Activated naive CD8-positive, alpha-beta T cell treated with anti-CD3 and anti-CD28 coated beads, Interleukin-2, amount 50 U/mL, for 24 hours (primary cell): ENCODE measurements around the gene FAM98C.

Experiments
- ATAC-seq: fragments of 150-1000 bp; cut with Tn5 transposase; one replicate; pipeline ENCODE4 v1.10.0; 2021
- DNase-seq: peaks from one replicate; pipeline ENCODE4 v3.0.0; 2021
- H3K27ac Mint-ChIP-seq: one replicate; pipeline ENCODE4 v1.8.0; 2021; ENCODE audit warnings: mild to moderate bottlenecking, mixed read lengths
- H3K27me3 Mint-ChIP-seq: one replicate; pipeline ENCODE4 v1.8.0; 2021; ENCODE audit warnings: mixed read lengths
- H3K36me3 Mint-ChIP-seq: one replicate; pipeline ENCODE4 v1.8.0; 2021; ENCODE audit warnings: low read depth, mixed read lengths
- H3K4me1 Mint-ChIP-seq: one replicate; pipeline ENCODE4 v1.8.0; 2021; ENCODE audit warnings: mixed read lengths
- H3K4me3 Mint-ChIP-seq: one replicate; pipeline ENCODE4 v1.8.0; 2021; ENCODE audit warnings: mild to moderate bottlenecking, moderate library complexity, mixed read lengths
- H3K9me3 Mint-ChIP-seq: one replicate; pipeline ENCODE4 v1.8.0; 2021; ENCODE audit warnings: mixed read lengths

The FAM98C gene

GRCh38 chr19:38386300-38386970 is 16.5 kb upstream of the FAM98C start:
- Mint-ChIP-seq H3K4me1 (peaks cover 17% of the 10 kb centered on the region), H3K27me3 (peaks cover 23% of the 10 kb centered on the region), H3K27ac (no peak overlapping the region), H3K36me3 (peaks cover 40% of the 10 kb centered on the region), H3K9me3 (no peaks in the 10 kb centered on the region), H3K4me3 (no peak overlapping the region)
- ATAC-seq (no peak), DNase-seq (no peak)

GRCh38 chr19:38386971-38387549 is 15.8 kb upstream of the FAM98C start:
- peaks cover 26% of the 10 kb centered on the region for H3K27me3 Mint-ChIP-seq
- ATAC-seq = no peak
- peak overlapping the region; percentile 62 for H3K4me3 Mint-ChIP-seq
- H3K4me1 Mint-ChIP-seq = peaks cover 17% of the 10 kb centered on the region
- peaks cover 34% of the 10 kb centered on the region for H3K36me3 Mint-ChIP-seq
- no peak for DNase-seq
- peak overlapping the region; percentile 67 for H3K27ac Mint-ChIP-seq
- no peaks in the 10 kb centered on the region for H3K9me3 Mint-ChIP-seq

- peaks cover 20% of the 10 kb centered on the region for H3K4me1 Mint-ChIP-seq
- peak; percentile 84 for DNase-seq
- peak within 1 kb of the TSS; percentile 67 for H3K27ac Mint-ChIP-seq
- no peaks in the 10 kb centered on the region for H3K9me3 Mint-ChIP-seq
- H3K36me3 Mint-ChIP-seq = peaks cover 28% of the 10 kb centered on the region
- peak; percentile 62 for ATAC-seq
- peaks cover 28% of the 10 kb centered on the region for H3K27me3 Mint-ChIP-seq
- H3K4me3 Mint-ChIP-seq = peak within 1 kb of the TSS; percentile 79
These were observed 15.1 kb upstream of the FAM98C start, which contains the start of gene GGN for GRCh38 chr19:38387550-38388348. Gene GGN (minus strand): TSS chr19:38388034. CDS start chr19:38387261, 773 bp downstream.

GRCh38 chr19:38388349-38389100 is 14.4 kb upstream of the FAM98C start, which contains the start of gene SPRED3:
Gene SPRED3 (plus strand): TSS chr19:38388697. CDS start chr19:38390303, 1,606 bp downstream.
- H3K9me3 Mint-ChIP-seq = no peaks in the 10 kb centered on the region
- H3K36me3 Mint-ChIP-seq = peaks cover 20% of the 10 kb centered on the region
- ATAC-seq = no peak
- peak within 1 kb of the TSS; percentile 79 for H3K4me3 Mint-ChIP-seq
- H3K27ac Mint-ChIP-seq = peak within 1 kb of the TSS; percentile 67
- H3K4me1 Mint-ChIP-seq = peaks cover 23% of the 10 kb centered on the region
- DNase-seq = no peak
- H3K27me3 Mint-ChIP-seq = peaks cover 32% of the 10 kb centered on the region

GRCh38 chr19:38389101-38389925 is 13.6 kb upstream of the FAM98C start:
- ATAC-seq (no peak), DNase-seq (no peak)
- Mint-ChIP-seq H3K4me3 (peak overlapping the region; percentile 57), H3K9me3 (no peaks in the 10 kb centered on the region), H3K27ac (no peak overlapping the region), H3K27me3 (peaks cover 39% of the 10 kb centered on the region), H3K36me3 (peaks cover 12% of the 10 kb centered on the region), H3K4me1 (peaks cover 25% of the 10 kb centered on the region)

- Mint-ChIP-seq H3K27me3 (peaks cover 39% of the 10 kb centered on the region), H3K9me3 (no peaks in the 10 kb centered on the region), H3K27ac (no peak overlapping the region), H3K4me3 (no peak overlapping the region), H3K4me1 (peaks cover 29% of the 10 kb centered on the region), H3K36me3 (peaks cover 6% of the 10 kb centered on the region)
- no peak for DNase-seq
- no peak for ATAC-seq
These were observed 12.7 kb upstream of the FAM98C start for GRCh38 chr19:38389957-38390924.

GRCh38 chr19:38391911-38392464 is 10.9 kb upstream of the FAM98C start:
- peaks cover 6% of the 10 kb centered on the region for H3K36me3 Mint-ChIP-seq
- ATAC-seq = no peak
- H3K4me1 Mint-ChIP-seq = peaks cover 34% of the 10 kb centered on the region
- no peak overlapping the region for H3K4me3 Mint-ChIP-seq
- no peak for DNase-seq
- H3K27me3 Mint-ChIP-seq = peaks cover 44% of the 10 kb centered on the region
- H3K27ac Mint-ChIP-seq = no peak overlapping the region
- no peaks in the 10 kb centered on the region for H3K9me3 Mint-ChIP-seq

- no peaks in the 10 kb centered on the region for H3K9me3 Mint-ChIP-seq
- no peak overlapping the region for H3K27ac Mint-ChIP-seq
- peaks cover 40% of the 10 kb centered on the region for H3K27me3 Mint-ChIP-seq
- no peak overlapping the region for H3K4me3 Mint-ChIP-seq
- H3K36me3 Mint-ChIP-seq = peaks cover 2% of the 10 kb centered on the region
- peaks cover 28% of the 10 kb centered on the region for H3K4me1 Mint-ChIP-seq
- ATAC-seq (no peak), DNase-seq (no peak)
These were observed 10.1 kb upstream of the FAM98C start for GRCh38 chr19:38392707-38393308.

GRCh38 chr19:38394488-38394887 is 8.4 kb upstream of the FAM98C start:
- peaks cover 1% of the 10 kb centered on the region for H3K36me3 Mint-ChIP-seq
- DNase-seq (peak; percentile 82), ATAC-seq (peak; percentile 78)
- peak overlapping the region; percentile 71 for H3K4me3 Mint-ChIP-seq
- H3K9me3 Mint-ChIP-seq = no peaks in the 10 kb centered on the region
- H3K4me1 Mint-ChIP-seq = peaks cover 21% of the 10 kb centered on the region
- peak overlapping the region; percentile 10 for H3K27ac Mint-ChIP-seq
- peaks cover 34% of the 10 kb centered on the region for H3K27me3 Mint-ChIP-seq

- ATAC-seq (peak; percentile 67), DNase-seq (peak; percentile 51)
- Mint-ChIP-seq H3K4me1 (peaks cover 20% of the 10 kb centered on the region), H3K27ac (peak overlapping the region; percentile 10), H3K9me3 (no peaks in the 10 kb centered on the region), H3K27me3 (peaks cover 30% of the 10 kb centered on the region), H3K36me3 (peaks cover 1% of the 10 kb centered on the region), H3K4me3 (peak overlapping the region; percentile 71)
These were observed 7.3 kb upstream of the FAM98C start for GRCh38 chr19:38395381-38396114.

- Mint-ChIP-seq H3K4me1 (peaks cover 23% of the 10 kb centered on the region), H3K9me3 (no peaks in the 10 kb centered on the region), H3K36me3 (peaks cover 1% of the 10 kb centered on the region), H3K4me3 (no peak overlapping the region), H3K27me3 (peaks cover 8% of the 10 kb centered on the region), H3K27ac (no peak overlapping the region)
- DNase-seq (no peak), ATAC-seq (no peak)
These were observed 3.8 kb upstream of the FAM98C start for GRCh38 chr19:38399081-38399480.

- Mint-ChIP-seq H3K36me3 (peaks cover 1% of the 10 kb centered on the region), H3K27ac (no peak overlapping the region), H3K9me3 (no peaks in the 10 kb centered on the region), H3K4me3 (no peak overlapping the region), H3K4me1 (peaks cover 23% of the 10 kb centered on the region), H3K27me3 (peaks cover 5% of the 10 kb centered on the region)
- DNase-seq (no peak), ATAC-seq (no peak)
These were observed 3.4 kb upstream of the FAM98C start for GRCh38 chr19:38399537-38399936.
